T-helper 1 cell treated with Interleukin-12 subunit alpha and Interleukin-12 subunit beta and Interleukin-4 antibody, amounts not matched to agents 30 μg/mL and 1 μg/mL, for 36 hours (primary cell): Measurements from ENCODE around the gene ACHE.

Source experiments
- H3K27ac Mint-ChIP-seq: one replicate; pipeline ENCODE4 v1.8.0; 2021; ENCODE audit warnings: mild to moderate bottlenecking, mixed read lengths
- H3K27me3 Mint-ChIP-seq: one replicate; pipeline ENCODE4 v1.8.0; 2021; ENCODE audit warnings: low read depth, mixed read lengths
- H3K36me3 Mint-ChIP-seq: one replicate; pipeline ENCODE4 v1.8.0; 2021; ENCODE audit warnings: low read depth, mixed read lengths
- H3K4me1 Mint-ChIP-seq: one replicate; pipeline ENCODE4 v1.8.0; 2021; ENCODE audit warnings: low read depth, mixed read lengths
- H3K4me3 Mint-ChIP-seq: one replicate; pipeline ENCODE4 v1.8.0; 2021; ENCODE audit warnings: mild to moderate bottlenecking, moderate library complexity, mixed read lengths
- H3K9me3 Mint-ChIP-seq: one replicate; pipeline ENCODE4 v1.8.0; 2021; ENCODE audit warnings: mixed read lengths

The ACHE gene

GRCh38 chr7:100847360-100847759 is 48.3 kb downstream of the ACHE start:
- no peak overlapping the region for H3K27ac Mint-ChIP-seq
- H3K4me1 Mint-ChIP-seq = peaks cover 4% of the 10 kb centered on the region
- no peaks in the 10 kb centered on the region for H3K36me3 Mint-ChIP-seq
- no peak overlapping the region for H3K4me3 Mint-ChIP-seq
- no peaks in the 10 kb centered on the region for H3K27me3 Mint-ChIP-seq
- H3K9me3 Mint-ChIP-seq = no peaks in the 10 kb centered on the region

GRCh38 chr7:100840470-100841100 is 55.1 kb downstream of the ACHE start:
- H3K27ac Mint-ChIP-seq = no peak overlapping the region
- no peaks in the 10 kb centered on the region for H3K36me3 Mint-ChIP-seq
- peaks cover 14% of the 10 kb centered on the region for H3K4me1 Mint-ChIP-seq
- no peak overlapping the region for H3K4me3 Mint-ChIP-seq
- no peaks in the 10 kb centered on the region for H3K9me3 Mint-ChIP-seq
- H3K27me3 Mint-ChIP-seq = peaks cover 5% of the 10 kb centered on the region
